GM12892 (cell line): Measurements from ENCODE around the gene SOHLH1.

ENCODE experiments used
- POLR2A ChIP-seq: IDR thresholded peaks from 2 replicates; pipeline ENCODE4 v1.6.1; 2011; ENCODE audit warnings: low read depth, low read length, control low read depth
- POLR2AphosphoS5 ChIP-seq: IDR thresholded peaks from 2 replicates; pipeline ENCODE4 v1.6.1; 2011; ENCODE audit warnings: low read depth, low read length, control low read depth
- TAF1 ChIP-seq: IDR thresholded peaks from 2 replicates; pipeline ENCODE4 v1.6.1; 2011; ENCODE audit warnings: low read depth, mild to moderate bottlenecking, control low read depth, low read length, borderline replicate concordance

GRCh38 chr9:135697226-135697625 is 2.1 kb downstream of the SOHLH1 start:
- TF ChIP-seq POLR2A (no peak), TAF1 (no peak), POLR2AphosphoS5 (no peak)
